A549 (cell line): ENCODE data around the gene TMSB10. TPM values are rescaled to one million over a fixed set of nuclear protein-coding genes. Genes with fewer than 3 reads are reported as not detected.
A peak's percentile ranks its signal among the peaks of the same experiment; 100 is the strongest.

Experiments
- ATAC-seq, 2 experiments: fragments of 200-7000 bp in 1 of 2; fragments of >200 bp in 1 of 2; cut with Nextera tagmentation in 1 of 2; cut with Tn5 transposase in 1 of 2; 3 replicates each; pipeline versions ENCODE4 v1.8.0 to v1.9.1; 2018 to 2020; ENCODE audit warnings: mild to moderate bottlenecking in 1 of 2, moderate library complexity in 1 of 2
- CTCF ChIA-PET: fragments of 300-600 bp; sonication (Branson Sonifier 250); formaldehyde crosslinking; extraction: SDS; loops from one replicate; lab custom pipeline; 2021; ENCODE audit warnings: antibody characterized with exemption, inconsistent platforms; lab: Yijun Ruan, JAX
- POLR2A ChIA-PET: fragments of 350-600 bp; formaldehyde crosslinking; extraction: SDS; loops from one replicate; lab custom pipeline; 2021; ENCODE audit warnings: antibody characterized with exemption, inconsistent platforms; lab: Yijun Ruan, JAX
- DNase-seq, 2 experiments: peaks; one replicate each; pipeline versions ENCODE4 v3.0.0 to v3.0.0-alpha.2; 2011 to 2016; ENCODE audit warnings: low read depth in 1 of 2, low spot score in 1 of 2
- FAIRE-seq: peaks from 2 replicates; lab custom pipeline; 2011; peaks lifted over from hg19 to GRCh38; lab: Jason Lieb, UNC
- H3K27ac ChIP-seq, 2 experiments: fragments of >200 bp; sonication (Bioruptor Twin); formaldehyde crosslinking; 3 replicates each; pipeline ENCODE4 v1.5.1; 2016 to 2017
- H3K4me1 ChIP-seq: fragments of >200 bp; sonication (Bioruptor Twin); formaldehyde crosslinking; 3 replicates; pipeline ENCODE4 v1.6.1; 2016
- H3K4me2 ChIP-seq: fragments of >200 bp; sonication (Bioruptor Twin); formaldehyde crosslinking; 3 replicates; pipeline ENCODE4 v1.6.1; 2016
- H3K4me3 ChIP-seq: fragments of >200 bp; sonication (Bioruptor Twin); formaldehyde crosslinking; 3 replicates; pipeline ENCODE4 v1.5.1; 2016
- H3K9me3 ChIP-seq: fragments of >200 bp; sonication (Bioruptor Twin); formaldehyde crosslinking; 3 replicates; pipeline ENCODE4 v1.6.1; 2016
- BHLHE40 ChIP-seq: IDR thresholded peaks from 2 replicates; pipeline ENCODE4 v1.6.1; 2012; ENCODE audit warnings: low read depth, low read length, inconsistent platforms
- CEBPB ChIP-seq, 2 experiments: fragments of >200 bp in 1 of 2; sonication (Bioruptor Twin) in 1 of 2; formaldehyde crosslinking in 1 of 2; IDR thresholded peaks; 2 replicates each; pipeline ENCODE4 v1.6.1; 2012 to 2016
- EP300 ChIP-seq, 2 experiments: fragments of >200 bp; sonication (Bioruptor Twin); formaldehyde crosslinking; IDR thresholded peaks; 2 replicates in 1 of 2; 3 replicates in 1 of 2; pipeline ENCODE4 v1.6.1; 2016 to 2017
- FOSB ChIP-seq: fragments of 250-450 bp; sonication (Bioruptor Pico); IDR thresholded peaks from 2 replicates; pipeline ENCODE4 v1.5.0; 2020; ENCODE audit warnings: mild to moderate bottlenecking, moderate library complexity
- FOXS1 ChIP-seq: fragments of 250-450 bp; sonication (Bioruptor Pico); IDR thresholded peaks from 2 replicates; pipeline ENCODE4 v1.5.0; 2020; ENCODE audit warnings: mild to moderate bottlenecking, moderate library complexity
- HOXA7 ChIP-seq: fragments of 250-450 bp; sonication (Bioruptor Pico); IDR thresholded peaks from 2 replicates; pipeline ENCODE4 v1.5.0; 2020; ENCODE audit warnings: mild to moderate bottlenecking, moderate library complexity
- HOXB5 ChIP-seq: fragments of 250-450 bp; sonication (Bioruptor Pico); IDR thresholded peaks from 2 replicates; pipeline ENCODE4 v1.5.0; 2020; ENCODE audit warnings: mild to moderate bottlenecking, moderate library complexity
- JUNB ChIP-seq: fragments of >200 bp; sonication (Bioruptor Twin); formaldehyde crosslinking; IDR thresholded peaks from 2 replicates; pipeline ENCODE4 v1.6.1; 2016
- KDM1A ChIP-seq: fragments of 200-600 bp; sonication (generic); IDR thresholded peaks from 2 replicates; pipeline ENCODE4 v1.6.1; 2016; ENCODE audit warnings: low read depth, mild to moderate bottlenecking
- MAFK ChIP-seq: fragments of 450-650 bp; IDR thresholded peaks from 2 replicates; pipeline ENCODE4 v1.6.1; 2014; ENCODE audit not compliant: partially characterized antibody
- MYC ChIP-seq: IDR thresholded peaks from 2 replicates; pipeline ENCODE4 v1.6.1; 2012; ENCODE audit warnings: mild to moderate bottlenecking, inconsistent platforms, low read length, improper control_type of control experiment, borderline replicate concordance
- NPAS2 ChIP-seq: fragments of 250-450 bp; sonication (Bioruptor Pico); IDR thresholded peaks from 2 replicates; pipeline ENCODE4 v1.8.0; 2022; ENCODE audit warnings: mild to moderate bottlenecking, moderate library complexity, borderline replicate concordance
- NR3C1 ChIP-seq: fragments of >200 bp; sonication (Bioruptor Twin); formaldehyde crosslinking; IDR thresholded peaks from 3 replicates; pipeline ENCODE4 v1.6.1; 2017
- RFX5 ChIP-seq: fragments of 450-650 bp; IDR thresholded peaks from 2 replicates; pipeline ENCODE4 v1.7.1; 2014; ENCODE audit warnings: antibody characterized with exemption, mild to moderate bottlenecking, moderate library complexity
- SMC3 ChIP-seq: fragments of >200 bp; sonication (Bioruptor Twin); formaldehyde crosslinking; IDR thresholded peaks from 3 replicates; pipeline ENCODE4 v1.6.1; 2018; ENCODE audit warnings: inconsistent platforms
- ZC3H11A ChIP-seq: fragments of 450-650 bp; IDR thresholded peaks from 2 replicates; pipeline ENCODE4 v1.6.1; 2014; ENCODE audit warnings: antibody characterized with exemption, mild to moderate bottlenecking
- ZNF302 ChIP-seq: fragments of 250-450 bp; sonication (Bioruptor Pico); IDR thresholded peaks from 2 replicates; pipeline ENCODE4 v1.9.0; 2021; ENCODE audit warnings: inconsistent platforms, mild to moderate bottlenecking, moderate library complexity
- ZSCAN20 ChIP-seq: fragments of 250-450 bp; sonication (Bioruptor Pico); IDR thresholded peaks from 2 replicates; pipeline ENCODE4 v1.8.0; 2022; ENCODE audit warnings: mild to moderate bottlenecking, moderate library complexity
- WGBS: methylation state at CpG from one replicate; pipeline ENCODE4 v1.1.6; 2017; ENCODE audit errors: missing lambda C conversion rate; 5-methylcytosine and 5-hydroxymethylcytosine counted together
- polyA plus RNA-seq, 4 experiments: library from polyadenylated mRNA; depleted of rRNA in 3 of 4; stranded (reverse); fragments of >200 nt; fragmentation: RNase III in 1 of 4; extraction: RNeasy Plus Mini Kit Qiagen cat#74134 plus additional on column Dnase treatment in 1 of 4; gene quantifications; 2 replicates in 3 of 4; 3 replicates in 1 of 4; pipeline ENCODE4 v1.2.3, GENCODE V29; 2011 to 2017
- TF ChIP-seq, protein P1 (sequence below): IDR thresholded peaks from 2 replicates; pipeline ENCODE4 v1.6.1; 2012; ENCODE audit warnings: low read depth, borderline replicate concordance
- TF ChIP-seq, protein P2 (sequence below): fragments of 250-450 bp; sonication (Bioruptor Pico); IDR thresholded peaks from 2 replicates; pipeline ENCODE4 v1.5.0; 2020; ENCODE audit warnings: low read depth, mild to moderate bottlenecking, moderate library complexity
- TF ChIP-seq, protein P3 (sequence below): fragments of 200-600 bp; sonication (generic); IDR thresholded peaks from 2 replicates; pipeline ENCODE4 v1.6.1; 2016; ENCODE audit warnings: antibody characterized with exemption, mild to moderate bottlenecking, moderate library complexity

Gene TMSB10
- polyA plus RNA-seq, 2 of the 4 experiments (the other 2 are of a cell fraction), result 3,109 to 7,015 TPM

DNA sequence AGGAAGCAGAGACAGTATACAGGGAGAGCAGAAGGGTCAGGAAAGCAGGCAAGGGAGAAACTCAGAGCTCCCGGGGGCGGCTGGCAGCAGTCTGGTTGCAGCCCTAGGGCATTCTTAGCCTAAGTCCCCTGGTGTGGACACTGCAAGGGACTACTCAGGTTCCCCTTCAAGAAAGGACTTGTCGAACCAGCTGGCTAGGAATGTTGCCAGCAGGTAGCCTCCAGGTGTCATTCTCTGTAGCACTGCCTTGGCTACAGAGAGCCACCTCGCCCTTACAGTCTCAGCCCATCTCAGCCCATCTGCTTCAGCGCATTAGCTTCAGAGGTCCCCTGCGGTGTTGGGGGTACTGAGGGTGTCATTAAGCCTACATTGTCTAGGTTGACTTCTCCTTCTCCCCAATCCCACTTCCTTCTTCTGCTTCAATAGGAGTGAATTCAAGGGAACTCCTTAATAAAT is 11.3 kb upstream of the TMSB10 start:
- no peaks in the 10 kb centered on the region for H3K9me3 ChIP-seq
- ChIA-PET POLR2A (interaction anchor here (1.5 kb wide), 1 partner anchor 13 kb away, joined by 4 read pairs; no protein-coding TSS in a partner anchor), CTCF (interaction anchor here (1.2 to 2.2 kb wide), 3 partner anchors 13 to 405 kb away, joined by 3 to 14 read pairs (median 5); partner anchors contain the start of gene TRABD2A)
- peaks cover 20% of the 10 kb centered on the region for H3K4me1 ChIP-seq
- 87% methylated on average over 6 of the region's 6 CpGs for WGBS
- DNase-seq (no peak), ATAC-seq (peak in 1 of 2 experiments; percentile 17; a peak in 3 of 6 replicates), FAIRE-seq (no peak)
- no peak for TF ChIP-seq HOXA7
- TF ChIP-seq NPAS2 (CRISPR knock-in tag), result no peak
- no peak for TF ChIP-seq HOXB5
- no peak for TF ChIP-seq CEBPB (IDR thresholded peaks at IDR 0.05)
- no peak for TF ChIP-seq EP300 (IDR thresholded peaks at IDR 0.05)
- TF ChIP-seq NR3C1, result no peak
- no peak for TF ChIP-seq ZC3H11A
- H3K4me2 ChIP-seq, result no peak overlapping the region
- H3K27ac ChIP-seq, result peak overlapping the region in 1 of 2 experiments; percentile 3; a peak in 1 of 6 replicates
- H3K4me3 ChIP-seq, result no peak overlapping the region

DNA sequence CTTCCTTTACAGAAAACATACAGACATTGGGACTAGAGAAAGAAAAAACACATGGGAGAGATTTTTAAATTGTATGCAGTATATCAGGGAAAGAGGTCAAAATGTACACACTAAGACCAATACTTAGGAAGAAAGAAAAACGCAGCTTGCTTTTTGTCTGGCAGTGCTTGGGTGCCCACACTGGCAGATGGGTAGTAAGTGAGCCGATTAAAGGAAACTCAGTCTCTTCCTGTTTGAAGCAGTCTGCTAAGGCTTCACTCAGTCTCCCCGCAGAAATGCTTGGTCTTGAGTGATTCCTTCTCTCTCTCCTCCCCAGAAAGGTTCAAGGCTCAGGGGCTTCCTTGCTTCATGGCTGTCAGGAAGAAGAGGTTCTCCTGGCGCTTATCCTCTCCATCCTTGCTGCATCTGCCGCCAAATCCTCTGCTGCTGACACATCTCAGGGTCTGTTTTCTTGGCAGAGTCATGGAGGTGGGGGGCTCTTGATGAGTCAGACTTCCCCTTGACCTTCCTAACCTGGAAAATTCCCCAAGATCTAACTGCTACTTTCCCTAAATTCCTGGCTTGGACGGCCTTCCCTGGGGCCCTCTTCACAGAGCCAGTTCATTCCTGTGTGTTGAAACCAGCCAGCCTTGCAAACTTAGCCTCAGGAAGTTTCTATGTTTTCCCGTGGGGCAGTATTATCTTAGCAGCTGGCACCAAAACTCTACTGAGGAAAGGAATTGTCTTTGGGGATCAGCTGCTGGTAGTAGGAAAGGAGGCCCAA is 10.5 kb upstream of the TMSB10 start:
- TF ChIP-seq, protein P1, sequence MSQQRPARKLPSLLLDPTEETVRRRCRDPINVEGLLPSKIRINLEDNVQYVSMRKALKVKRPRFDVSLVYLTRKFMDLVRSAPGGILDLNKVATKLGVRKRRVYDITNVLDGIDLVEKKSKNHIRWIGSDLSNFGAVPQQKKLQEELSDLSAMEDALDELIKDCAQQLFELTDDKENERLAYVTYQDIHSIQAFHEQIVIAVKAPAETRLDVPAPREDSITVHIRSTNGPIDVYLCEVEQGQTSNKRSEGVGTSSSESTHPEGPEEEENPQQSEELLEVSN, result no peak
- TF ChIP-seq MYC, result no peak
- no peak for TF ChIP-seq ZNF302 (CRISPR knock-in tag)
- TF ChIP-seq ZSCAN20 (CRISPR knock-in tag), result no peak
- TF ChIP-seq NR3C1, result no peak
- TF ChIP-seq MAFK, result no peak
- no peak for TF ChIP-seq FOSB
- no peak for TF ChIP-seq BHLHE40
- no peak for TF ChIP-seq ZC3H11A
- no peak for TF ChIP-seq CEBPB (IDR thresholded peaks at IDR 0.05)
- TF ChIP-seq JUNB, result no peak
- TF ChIP-seq, protein P2, sequence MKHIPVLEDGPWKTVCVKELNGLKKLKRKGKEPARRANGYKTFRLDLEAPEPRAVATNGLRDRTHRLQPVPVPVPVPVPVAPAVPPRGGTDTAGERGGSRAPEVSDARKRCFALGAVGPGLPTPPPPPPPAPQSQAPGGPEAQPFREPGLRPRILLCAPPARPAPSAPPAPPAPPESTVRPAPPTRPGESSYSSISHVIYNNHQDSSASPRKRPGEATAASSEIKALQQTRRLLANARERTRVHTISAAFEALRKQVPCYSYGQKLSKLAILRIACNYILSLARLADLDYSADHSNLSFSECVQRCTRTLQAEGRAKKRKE, result no peak
- ChIA-PET POLR2A (interaction anchor here (1.3 kb wide), 1 partner anchor 10 kb away, joined by 3 read pairs; the partner anchor contains the start of gene TMSB10), CTCF (interaction anchor here (1.8 to 2.2 kb wide), 2 partner anchors 13 to 31 kb away, joined by 5 to 14 read pairs; partner anchors contain the start of gene TRABD2A)
- Histone ChIP-seq H3K4me2 (no peak overlapping the region), H3K4me1 (peaks cover 20% of the 10 kb centered on the region), H3K27ac (peak overlapping the region in 1 of 2 experiments; percentile 38; a peak in 3 of 6 replicates), H3K4me3 (no peak overlapping the region), H3K9me3 (no peaks in the 10 kb centered on the region)
- DNase-seq, result no peak
- no peak for FAIRE-seq
- WGBS, result 65% methylated on average over 7 of the region's 7 CpGs
- ATAC-seq, result peak in 1 of 2 experiments; percentile 14; a peak in 2 of 6 replicates

DNA sequence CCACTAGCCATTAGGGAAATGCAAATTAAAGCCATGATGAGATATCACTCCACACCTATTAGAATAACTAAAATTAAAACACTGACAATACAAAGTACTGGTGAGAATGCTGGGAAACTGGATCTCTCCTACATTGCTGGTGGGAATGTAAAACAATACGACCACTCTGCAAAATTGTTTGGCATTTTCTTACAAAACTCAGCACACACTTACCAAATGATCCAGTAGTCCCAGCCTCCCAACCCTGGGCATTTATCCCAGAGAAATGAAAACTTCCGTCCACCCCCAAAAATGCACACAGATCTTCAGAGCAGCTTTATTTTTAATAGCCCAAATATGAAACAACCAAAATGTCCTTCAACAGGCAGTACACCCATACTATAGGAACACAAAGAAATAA is 8.9 kb upstream of the TMSB10 start:
- ChIA-PET CTCF (no interaction called here), POLR2A (interaction anchor here (1.3 kb wide), 1 partner anchor 9 kb away, joined by 3 read pairs; the partner anchor contains the start of gene TMSB10)
- Histone ChIP-seq H3K4me3 (no peak overlapping the region), H3K9me3 (no peaks in the 10 kb centered on the region), H3K27ac (peak overlapping the region in 1 of 2 experiments; percentile 68; a peak in 1 of 6 replicates), H3K4me1 (peaks cover 20% of the 10 kb centered on the region), H3K4me2 (no peak overlapping the region)
- FAIRE-seq (no peak), ATAC-seq (no peak), DNase-seq (no peak)
- 92% methylated on average over 2 of the region's 2 CpGs for WGBS
- TF ChIP-seq, protein P3, sequence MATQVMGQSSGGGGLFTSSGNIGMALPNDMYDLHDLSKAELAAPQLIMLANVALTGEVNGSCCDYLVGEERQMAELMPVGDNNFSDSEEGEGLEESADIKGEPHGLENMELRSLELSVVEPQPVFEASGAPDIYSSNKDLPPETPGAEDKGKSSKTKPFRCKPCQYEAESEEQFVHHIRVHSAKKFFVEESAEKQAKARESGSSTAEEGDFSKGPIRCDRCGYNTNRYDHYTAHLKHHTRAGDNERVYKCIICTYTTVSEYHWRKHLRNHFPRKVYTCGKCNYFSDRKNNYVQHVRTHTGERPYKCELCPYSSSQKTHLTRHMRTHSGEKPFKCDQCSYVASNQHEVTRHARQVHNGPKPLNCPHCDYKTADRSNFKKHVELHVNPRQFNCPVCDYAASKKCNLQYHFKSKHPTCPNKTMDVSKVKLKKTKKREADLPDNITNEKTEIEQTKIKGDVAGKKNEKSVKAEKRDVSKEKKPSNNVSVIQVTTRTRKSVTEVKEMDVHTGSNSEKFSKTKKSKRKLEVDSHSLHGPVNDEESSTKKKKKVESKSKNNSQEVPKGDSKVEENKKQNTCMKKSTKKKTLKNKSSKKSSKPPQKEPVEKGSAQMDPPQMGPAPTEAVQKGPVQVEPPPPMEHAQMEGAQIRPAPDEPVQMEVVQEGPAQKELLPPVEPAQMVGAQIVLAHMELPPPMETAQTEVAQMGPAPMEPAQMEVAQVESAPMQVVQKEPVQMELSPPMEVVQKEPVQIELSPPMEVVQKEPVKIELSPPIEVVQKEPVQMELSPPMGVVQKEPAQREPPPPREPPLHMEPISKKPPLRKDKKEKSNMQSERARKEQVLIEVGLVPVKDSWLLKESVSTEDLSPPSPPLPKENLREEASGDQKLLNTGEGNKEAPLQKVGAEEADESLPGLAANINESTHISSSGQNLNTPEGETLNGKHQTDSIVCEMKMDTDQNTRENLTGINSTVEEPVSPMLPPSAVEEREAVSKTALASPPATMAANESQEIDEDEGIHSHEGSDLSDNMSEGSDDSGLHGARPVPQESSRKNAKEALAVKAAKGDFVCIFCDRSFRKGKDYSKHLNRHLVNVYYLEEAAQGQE, result no peak
- TF ChIP-seq, protein P1, result no peak
- TF ChIP-seq RFX5, result no peak
- no peak for TF ChIP-seq MYC
- TF ChIP-seq KDM1A, result no peak
- TF ChIP-seq SMC3, result no peak
- no peak for TF ChIP-seq FOXS1 (CRISPR knock-in tag)
